Measurements from ENCODE around the gene DUOXA2.

DUOXA2 gene

DNA sequence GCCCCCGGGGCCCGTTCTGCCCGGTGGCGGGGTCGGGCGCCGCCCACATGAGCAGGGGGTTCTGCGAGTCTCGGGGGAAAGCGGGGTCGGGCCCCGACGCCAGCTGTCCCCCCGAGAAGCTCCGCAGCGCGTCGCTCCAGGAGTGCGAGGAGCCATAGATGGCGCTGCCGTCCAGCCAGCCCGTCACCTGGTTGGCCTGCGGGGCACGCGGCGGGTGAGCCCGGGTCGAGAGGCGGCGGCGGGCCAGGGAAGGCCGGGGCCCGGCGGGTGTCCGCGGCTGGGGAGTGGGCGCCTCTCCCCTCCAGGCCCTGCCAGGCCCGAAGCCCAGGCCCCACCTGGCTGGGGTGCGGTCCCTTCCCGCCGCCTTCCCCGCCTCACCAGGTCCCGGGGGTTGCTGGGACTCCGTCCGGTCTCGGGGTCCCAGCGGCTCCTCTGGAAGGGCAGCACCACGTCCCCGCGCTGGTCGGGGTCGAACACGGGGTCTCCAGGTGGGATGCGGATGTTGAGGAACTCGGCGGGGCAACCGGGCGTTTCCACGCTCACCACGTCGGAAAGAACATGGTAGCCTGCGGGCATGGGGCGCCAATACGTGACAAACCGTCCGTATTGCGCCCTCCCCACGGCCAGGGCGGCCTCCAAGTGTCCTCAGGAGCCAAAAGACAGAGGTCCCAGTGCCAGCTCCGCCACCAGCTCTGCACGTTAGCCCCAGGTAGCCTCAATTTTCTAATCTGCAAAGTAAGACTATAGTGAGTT is 2.6 kb upstream of the DUOXA2 start:
- Histone ChIP-seq H3K4me3 (ENCODE audit: insufficient read length, low read depth) (no peak overlapping the region), H3K4me1 (ENCODE audit: insufficient read depth, insufficient read length) (peaks cover 3% of the 10 kb centered on the region), H3K27me3 (ENCODE audit: insufficient read depth, insufficient read length) (peaks cover 66% of the 10 kb centered on the region), H3K36me3 (ENCODE audit: insufficient read depth, insufficient read length, low read length) (no peaks in the 10 kb centered on the region), H3K9ac (ENCODE audit: insufficient read length, low read depth) (no peak overlapping the region), H3K9me3 (ENCODE audit: insufficient read depth, low read length) (no peaks in the 10 kb centered on the region)
- no peak for TF ChIP-seq ZNF274 (IDR thresholded peaks at IDR 0.05; ENCODE audit: low read depth, low read length)
- TF ChIP-seq SUZ12 (IDR thresholded peaks at IDR 0.05; ENCODE audit: extremely low read depth, insufficient read depth, insufficient read length): no peak
- TF ChIP-seq YY1 (IDR thresholded peaks at IDR 0.05; ENCODE audit: insufficient read depth, insufficient read length): no peak
- no peak for DNase-seq (ENCODE audit: low read depth, low spot score)

GRCh38 chr15:45112143-45112590 is 2.0 kb upstream of the DUOXA2 start:
- Histone ChIP-seq H3K9ac (ENCODE audit: insufficient read length, low read depth) (peak overlapping the region; percentile 56), H3K4me3 (ENCODE audit: insufficient read length, low read depth) (peak overlapping the region; percentile 43), H3K27me3 (ENCODE audit: insufficient read depth, insufficient read length) (peaks cover 72% of the 10 kb centered on the region), H3K4me1 (ENCODE audit: insufficient read depth, insufficient read length) (peaks cover 3% of the 10 kb centered on the region), H3K36me3 (ENCODE audit: insufficient read depth, insufficient read length, low read length) (no peaks in the 10 kb centered on the region), H3K9me3 (ENCODE audit: insufficient read depth, low read length) (no peaks in the 10 kb centered on the region)
- TF ChIP-seq SUZ12 (IDR thresholded peaks at IDR 0.05; ENCODE audit: extremely low read depth, insufficient read depth, insufficient read length) (peak; percentile 49), YY1 (IDR thresholded peaks at IDR 0.05; ENCODE audit: insufficient read depth, insufficient read length) (no peak), ZNF274 (IDR thresholded peaks at IDR 0.05; ENCODE audit: low read depth, low read length) (no peak)
- no peak for DNase-seq (ENCODE audit: low read depth, low spot score)

DNA sequence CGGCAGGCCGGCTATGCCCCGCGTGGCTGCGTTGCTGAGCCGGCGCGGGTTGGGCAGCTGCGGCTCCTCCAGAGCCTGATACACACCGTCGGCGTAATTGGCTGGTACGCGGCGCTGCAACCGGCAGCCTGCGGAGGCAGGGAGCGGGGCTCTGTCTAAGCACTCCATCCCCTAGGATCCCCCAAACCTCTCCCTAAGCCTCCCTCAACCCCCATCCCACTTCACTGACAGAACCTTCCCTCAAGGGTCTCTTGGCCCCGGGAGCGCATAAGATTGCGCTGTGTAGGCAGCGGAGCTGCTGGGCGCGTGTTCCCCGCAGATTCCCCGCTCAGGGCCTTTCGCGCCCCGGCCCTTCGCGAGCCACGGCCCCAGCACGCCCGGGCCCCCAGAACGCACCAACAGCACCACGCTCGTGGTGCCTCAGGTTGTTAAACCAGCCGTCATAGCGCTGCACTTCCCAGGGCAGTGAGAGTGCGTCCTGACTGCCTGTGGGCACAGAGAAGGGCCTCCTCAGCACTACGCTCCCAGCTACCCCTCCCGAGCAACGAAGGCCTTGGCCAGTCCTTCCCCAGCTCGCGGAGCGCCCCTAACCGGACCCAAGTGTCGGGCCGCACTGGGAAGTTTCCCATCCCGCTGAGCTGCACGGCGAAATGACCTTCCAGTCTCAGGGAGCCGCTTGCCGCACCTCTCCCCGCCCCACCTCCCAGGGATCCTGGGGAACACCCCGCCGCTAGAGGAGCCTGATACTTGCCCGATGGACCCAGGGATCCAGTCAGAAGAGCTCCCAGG is 1.3 kb upstream of the DUOXA2 start:
- Histone ChIP-seq H3K4me3 (ENCODE audit: insufficient read length, low read depth) (peak overlapping the region; percentile 43), H3K27me3 (ENCODE audit: insufficient read depth, insufficient read length) (peaks cover 78% of the 10 kb centered on the region)
- no peak for DNase-seq (ENCODE audit: low read depth, low spot score)

GRCh38 chr15:45113380-45113990 is 641 bp upstream of the DUOXA2 start:
- TF ChIP-seq YY1 (IDR thresholded peaks at IDR 0.05; ENCODE audit: insufficient read depth, insufficient read length): no peak
- TF ChIP-seq ZNF274 (IDR thresholded peaks at IDR 0.05; ENCODE audit: low read depth, low read length): no peak
- no peak for TF ChIP-seq SUZ12 (IDR thresholded peaks at IDR 0.05; ENCODE audit: extremely low read depth, insufficient read depth, insufficient read length)
- Histone ChIP-seq H3K27me3 (ENCODE audit: insufficient read depth, insufficient read length) (peaks cover 80% of the 10 kb centered on the region), H3K4me3 (ENCODE audit: insufficient read length, low read depth) (peak overlapping the region; percentile 43)

More for the DNA sequence above, 1.3 kb upstream of the DUOXA2 start:
- H3K4me1 ChIP-seq (ENCODE audit: insufficient read depth, insufficient read length): peaks cover 3% of the 10 kb centered on the region
- TF ChIP-seq YY1 (IDR thresholded peaks at IDR 0.05; ENCODE audit: insufficient read depth, insufficient read length) (no peak), ZNF274 (IDR thresholded peaks at IDR 0.05; ENCODE audit: low read depth, low read length) (no peak), SUZ12 (IDR thresholded peaks at IDR 0.05; ENCODE audit: extremely low read depth, insufficient read depth, insufficient read length) (peak; percentile 24)
- no peaks in the 10 kb centered on the region for H3K9me3 ChIP-seq (ENCODE audit: insufficient read depth, low read length)
- H3K36me3 ChIP-seq (ENCODE audit: insufficient read depth, insufficient read length, low read length): no peaks in the 10 kb centered on the region
- H3K9ac ChIP-seq (ENCODE audit: insufficient read length, low read depth): peak overlapping the region; percentile 56

DNA sequence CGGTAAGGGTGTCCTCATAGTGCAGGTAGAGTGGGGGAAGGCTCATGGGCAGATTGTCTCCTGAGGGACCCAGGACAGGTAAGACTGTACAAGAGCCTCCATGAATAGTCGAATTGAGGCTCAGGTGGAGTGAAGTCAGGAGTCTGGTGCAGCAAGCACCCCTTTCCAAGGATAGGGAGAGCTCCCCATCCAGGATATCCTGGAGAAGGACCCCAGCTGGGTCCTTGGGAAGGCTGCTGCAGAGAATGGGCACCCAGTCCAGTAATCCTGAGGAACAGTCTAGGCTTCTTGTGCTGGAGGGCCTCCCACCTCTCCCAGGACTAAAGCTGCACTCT is 592 bp downstream of the DUOXA2 start:
- Histone ChIP-seq H3K4me3 (ENCODE audit: insufficient read length, low read depth) (no peak overlapping the region), H3K36me3 (ENCODE audit: insufficient read depth, insufficient read length, low read length) (no peaks in the 10 kb centered on the region), H3K9ac (ENCODE audit: insufficient read length, low read depth) (no peak overlapping the region), H3K9me3 (ENCODE audit: insufficient read depth, low read length) (no peaks in the 10 kb centered on the region), H3K27me3 (ENCODE audit: insufficient read depth, insufficient read length) (peaks cover 78% of the 10 kb centered on the region), H3K4me1 (ENCODE audit: insufficient read depth, insufficient read length) (peaks cover 3% of the 10 kb centered on the region)
- TF ChIP-seq SUZ12 (IDR thresholded peaks at IDR 0.05; ENCODE audit: extremely low read depth, insufficient read depth, insufficient read length) (no peak), YY1 (IDR thresholded peaks at IDR 0.05; ENCODE audit: insufficient read depth, insufficient read length) (no peak), ZNF274 (IDR thresholded peaks at IDR 0.05; ENCODE audit: low read depth, low read length) (no peak)
- no peak for DNase-seq (ENCODE audit: low read depth, low spot score)

More at GRCh38 chr15:45113380-45113990, 641 bp upstream of the DUOXA2 start:
- DNase-seq (ENCODE audit: low read depth, low spot score): no peak
- Histone ChIP-seq H3K36me3 (ENCODE audit: insufficient read depth, insufficient read length, low read length) (no peaks in the 10 kb centered on the region), H3K4me1 (ENCODE audit: insufficient read depth, insufficient read length) (peaks cover 3% of the 10 kb centered on the region), H3K9me3 (ENCODE audit: insufficient read depth, low read length) (no peaks in the 10 kb centered on the region), H3K9ac (ENCODE audit: insufficient read length, low read depth) (peak overlapping the region; percentile 56)

DNA sequence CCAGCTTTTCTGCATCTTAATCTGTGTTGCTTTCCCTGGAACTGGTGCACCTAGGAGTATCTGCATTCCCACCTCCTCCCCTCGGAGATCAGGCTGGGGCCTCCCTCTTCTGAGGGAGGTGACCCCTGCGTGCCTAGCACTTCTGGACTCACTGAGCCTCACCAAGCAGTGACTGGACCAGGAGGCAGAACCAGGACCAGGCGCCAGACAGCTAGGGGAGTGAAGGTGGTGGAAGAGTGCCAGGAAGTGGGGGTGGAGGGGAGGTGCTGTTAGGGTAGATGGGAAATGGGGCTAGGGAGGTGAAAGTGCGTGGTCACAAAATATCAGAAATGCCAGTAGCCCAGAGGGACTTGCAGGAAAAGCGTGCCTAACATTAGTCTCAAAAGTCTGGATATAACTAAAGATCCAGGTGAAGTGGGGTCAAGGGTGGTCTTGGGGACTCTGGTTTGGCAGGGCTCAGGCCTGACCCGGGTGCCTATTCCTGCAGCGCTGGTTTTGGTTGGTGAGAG is 1.2 kb downstream of the DUOXA2 start:
- H3K27me3 ChIP-seq (ENCODE audit: insufficient read depth, insufficient read length): peaks cover 72% of the 10 kb centered on the region
- peaks cover 3% of the 10 kb centered on the region for H3K4me1 ChIP-seq (ENCODE audit: insufficient read depth, insufficient read length)
- H3K9me3 ChIP-seq (ENCODE audit: insufficient read depth, low read length): no peaks in the 10 kb centered on the region
- no peak for DNase-seq (ENCODE audit: low read depth, low spot score)
- no peaks in the 10 kb centered on the region for H3K36me3 ChIP-seq (ENCODE audit: insufficient read depth, insufficient read length, low read length)
- H3K9ac ChIP-seq (ENCODE audit: insufficient read length, low read depth): no peak overlapping the region
- H3K4me3 ChIP-seq (ENCODE audit: insufficient read length, low read depth): no peak overlapping the region
- TF ChIP-seq YY1 (IDR thresholded peaks at IDR 0.05; ENCODE audit: insufficient read depth, insufficient read length) (no peak), SUZ12 (IDR thresholded peaks at IDR 0.05; ENCODE audit: extremely low read depth, insufficient read depth, insufficient read length) (no peak), ZNF274 (IDR thresholded peaks at IDR 0.05; ENCODE audit: low read depth, low read length) (no peak)
